ENCODE results near the gene EPB41L5.

EPB41L5 gene

GRCh38 chr2:120140866-120141265 is 128.0 kb downstream of the EPB41L5 start:
- no peak for DNase-seq (ENCODE audit: low read depth, low spot score)
- no peak overlapping the region for H3K4me3 ChIP-seq (ENCODE audit: low read depth, low read length)
- ChIA-PET POLR2A (no interaction called here), CTCF (no interaction called here)
- TF ChIP-seq, protein P1, sequence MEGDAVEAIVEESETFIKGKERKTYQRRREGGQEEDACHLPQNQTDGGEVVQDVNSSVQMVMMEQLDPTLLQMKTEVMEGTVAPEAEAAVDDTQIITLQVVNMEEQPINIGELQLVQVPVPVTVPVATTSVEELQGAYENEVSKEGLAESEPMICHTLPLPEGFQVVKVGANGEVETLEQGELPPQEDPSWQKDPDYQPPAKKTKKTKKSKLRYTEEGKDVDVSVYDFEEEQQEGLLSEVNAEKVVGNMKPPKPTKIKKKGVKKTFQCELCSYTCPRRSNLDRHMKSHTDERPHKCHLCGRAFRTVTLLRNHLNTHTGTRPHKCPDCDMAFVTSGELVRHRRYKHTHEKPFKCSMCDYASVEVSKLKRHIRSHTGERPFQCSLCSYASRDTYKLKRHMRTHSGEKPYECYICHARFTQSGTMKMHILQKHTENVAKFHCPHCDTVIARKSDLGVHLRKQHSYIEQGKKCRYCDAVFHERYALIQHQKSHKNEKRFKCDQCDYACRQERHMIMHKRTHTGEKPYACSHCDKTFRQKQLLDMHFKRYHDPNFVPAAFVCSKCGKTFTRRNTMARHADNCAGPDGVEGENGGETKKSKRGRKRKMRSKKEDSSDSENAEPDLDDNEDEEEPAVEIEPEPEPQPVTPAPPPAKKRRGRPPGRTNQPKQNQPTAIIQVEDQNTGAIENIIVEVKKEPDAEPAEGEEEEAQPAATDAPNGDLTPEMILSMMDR (IDR thresholded peaks at IDR 0.05; ENCODE audit: insufficient read depth, low read length, missing control alignments) = no peak

DNA sequence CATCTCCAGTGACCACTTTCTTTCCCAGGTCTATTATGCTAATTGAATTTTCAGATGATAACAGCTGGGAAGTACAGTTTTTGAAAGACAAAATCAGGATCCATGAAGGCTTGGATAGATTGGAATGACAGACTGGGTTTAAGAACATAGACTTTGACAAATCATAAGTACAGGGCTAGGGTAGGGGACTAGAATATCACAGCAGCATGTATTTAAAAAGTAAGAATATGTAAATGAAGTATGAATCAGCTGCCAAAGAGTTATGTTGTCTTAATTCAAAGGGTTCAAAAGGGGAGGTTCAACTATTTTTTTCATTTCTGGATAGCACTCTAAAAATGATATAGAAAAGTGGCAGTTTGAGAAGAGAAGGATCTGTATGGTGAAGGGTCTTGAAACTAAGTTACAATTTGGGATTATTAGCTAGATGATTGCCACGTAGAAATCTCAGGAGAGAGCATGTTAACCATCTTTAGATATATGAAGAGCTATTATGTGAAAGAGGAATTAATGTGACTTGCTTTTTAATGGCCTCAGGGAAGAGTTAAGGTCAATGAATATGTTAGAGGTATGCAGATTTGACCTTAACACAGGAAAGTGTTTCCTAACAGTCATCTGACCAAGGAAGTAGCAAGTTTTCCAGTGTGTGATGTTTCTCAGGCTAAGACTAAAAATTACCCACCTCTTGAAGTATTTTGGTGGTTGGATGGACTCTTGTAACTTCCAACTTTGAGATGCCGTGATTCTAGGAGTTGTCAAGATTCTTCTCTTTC is 128.6 kb downstream of the EPB41L5 start:
- ChIA-PET CTCF (interaction anchor here (0.9 kb wide), 1 partner anchor 20 kb away, joined by 3 read pairs; no protein-coding TSS in a partner anchor), POLR2A (no interaction called here)
- TF ChIP-seq, protein P1 (IDR thresholded peaks at IDR 0.05; ENCODE audit: insufficient read depth, low read length, missing control alignments) = no peak

DNA sequence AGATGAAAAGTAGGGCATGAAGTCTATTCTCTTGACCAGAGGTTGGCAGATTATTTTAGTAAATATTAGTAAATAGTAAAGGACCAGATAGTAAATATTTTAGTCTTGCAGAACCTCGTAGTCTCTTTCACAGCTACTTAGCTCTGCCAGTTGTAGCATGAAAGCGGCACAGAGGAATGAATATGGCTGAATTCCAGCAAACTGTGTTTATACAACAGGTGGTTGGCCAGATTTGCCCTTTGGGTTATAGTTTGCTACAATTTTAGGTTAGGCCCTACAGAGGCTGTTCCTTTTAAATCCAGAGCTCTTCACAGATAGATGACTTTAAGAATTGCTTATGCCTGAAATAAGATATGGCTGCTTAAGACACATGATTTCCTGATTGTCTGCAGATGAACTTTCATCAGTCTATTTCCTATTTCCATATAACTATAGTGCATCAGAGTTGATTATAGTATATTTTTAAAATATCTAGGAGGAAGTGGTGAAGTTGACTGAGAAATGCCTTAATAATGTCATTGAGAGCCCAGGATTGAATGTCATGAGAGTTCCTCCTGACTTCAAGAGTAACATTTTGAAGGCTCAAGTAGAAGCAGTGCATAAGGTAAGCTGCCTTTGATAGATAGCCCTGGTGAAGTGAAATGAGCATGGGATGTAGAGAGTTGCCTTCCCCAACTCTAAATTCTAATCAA is 129.8 kb downstream of the EPB41L5 start:
- ChIA-PET CTCF (interaction anchor here (0.7 kb wide), 1 partner anchor 33 kb away, joined by 3 read pairs; no protein-coding TSS in a partner anchor), POLR2A (no interaction called here)
- TF ChIP-seq, protein P1 (IDR thresholded peaks at IDR 0.05; ENCODE audit: insufficient read depth, low read length, missing control alignments) = no peak

More for the DNA sequence above, 128.6 kb downstream of the EPB41L5 start:
- no peak for DNase-seq (ENCODE audit: low read depth, low spot score)
- no peak overlapping the region for H3K4me3 ChIP-seq (ENCODE audit: low read depth, low read length)

GRCh38 chr2:120148229-120148628 is 135.4 kb downstream of the EPB41L5 start:
- CTCF ChIA-PET = no interaction called here

More for the DNA sequence above, 129.8 kb downstream of the EPB41L5 start:
- H3K4me3 ChIP-seq (ENCODE audit: low read depth, low read length) = no peak overlapping the region
- DNase-seq (ENCODE audit: low read depth, low spot score) = no peak

DNA sequence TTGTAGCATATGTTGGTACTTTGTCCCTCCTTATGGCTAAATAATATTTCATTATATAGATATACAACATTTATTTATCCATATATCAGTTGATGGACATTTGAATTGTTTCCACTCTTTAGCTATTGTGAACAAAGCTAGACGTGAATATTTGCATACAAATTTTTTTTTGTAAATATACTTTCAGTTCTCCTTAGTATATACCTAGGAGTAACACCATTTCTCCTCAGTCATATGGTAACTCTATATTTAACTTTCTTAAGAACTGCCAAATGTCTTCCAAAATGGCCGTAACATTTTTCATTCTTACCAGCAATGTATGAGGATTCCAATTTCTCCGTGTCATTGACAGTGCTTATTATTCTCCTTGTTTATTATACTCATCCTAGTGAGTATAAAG is 135.8 kb downstream of the EPB41L5 start:
- TF ChIP-seq, protein P1 (IDR thresholded peaks at IDR 0.05; ENCODE audit: insufficient read depth, low read length, missing control alignments) = no peak
- H3K4me3 ChIP-seq (ENCODE audit: low read depth, low read length) = no peak overlapping the region
- POLR2A ChIA-PET = no interaction called here
- no peak for DNase-seq (ENCODE audit: low read depth, low spot score)
- CTCF ChIA-PET = interaction anchor here (0.6 kb wide), 1 partner anchor 26 kb away, joined by 3 read pairs; no protein-coding TSS in a partner anchor

More at GRCh38 chr2:120148229-120148628, 135.4 kb downstream of the EPB41L5 start:
- TF ChIP-seq, protein P1 (IDR thresholded peaks at IDR 0.05; ENCODE audit: insufficient read depth, low read length, missing control alignments) = no peak
- H3K4me3 ChIP-seq (ENCODE audit: low read depth, low read length) = no peak overlapping the region
- POLR2A ChIA-PET = no interaction called here
- DNase-seq (ENCODE audit: low read depth, low spot score) = no peak

GRCh38 chr2:120149406-120149805 is 136.5 kb downstream of the EPB41L5 start:
- ChIA-PET POLR2A (no interaction called here), CTCF (interaction anchor here (1.0 kb wide), 1 partner anchor 25 kb away, joined by 5 read pairs; no protein-coding TSS in a partner anchor)
- DNase-seq (ENCODE audit: low read depth, low spot score) = no peak
- TF ChIP-seq, protein P1 (IDR thresholded peaks at IDR 0.05; ENCODE audit: insufficient read depth, low read length, missing control alignments) = no peak
- no peak overlapping the region for H3K4me3 ChIP-seq (ENCODE audit: low read depth, low read length)
